ENCODE data around the gene ADARB2.

GRCh38 chr10:1615186-1615954 lies 122.0 kb downstream of the ADARB2 start:
- TF ChIP-seq POLR2AphosphoS5 (IDR thresholded peaks at IDR 0.05; ENCODE audit: low read depth) (no peak), JUNB (IDR thresholded peaks at IDR 0.05; ENCODE audit: unreplicated experiment) (no peak), CTCF (conservative IDR thresholded peaks at IDR 0.05; ENCODE audit: low read depth in 2 of 2) (no peak)
